Gastroesophageal sphincter (tissue), 3 donors: Measurements from ENCODE around the gene KIAA0930.

Experiments
- EP300 ChIP-seq: sonication (generic); formaldehyde crosslinking; IDR thresholded peaks from one replicate; pipeline ENCODE4 v1.6.1; 2017; ENCODE audit warnings: antibody characterized with exemption, mild to moderate bottlenecking
- POLR2A ChIP-seq, 2 donors: fragments of 450-650 bp; IDR thresholded peaks; one replicate each; pipeline ENCODE4 v1.6.1; 2017; ENCODE audit warnings: antibody characterized with exemption in 2 of 2, mild to moderate bottlenecking in 2 of 2, moderate library complexity in 1 of 2
- POLR2AphosphoS5 ChIP-seq: sonication (generic); formaldehyde crosslinking; IDR thresholded peaks from one replicate; pipeline ENCODE4 v1.6.1; 2017; ENCODE audit warnings: antibody characterized with exemption
- TF ChIP-seq, protein P1 (sequence below), 4 experiments: fragments of 200-600 bp in 2 of 4; fragments of 450-650 bp in 2 of 4; sonication (generic) in 1 of 4; IDR thresholded peaks; one replicate each; pipeline ENCODE4 v1.5.1; 2017 to 2019; ENCODE audit warnings: antibody characterized with exemption in 4 of 4, mild to moderate bottlenecking in 2 of 4, moderate library complexity in 2 of 4

DNA sequence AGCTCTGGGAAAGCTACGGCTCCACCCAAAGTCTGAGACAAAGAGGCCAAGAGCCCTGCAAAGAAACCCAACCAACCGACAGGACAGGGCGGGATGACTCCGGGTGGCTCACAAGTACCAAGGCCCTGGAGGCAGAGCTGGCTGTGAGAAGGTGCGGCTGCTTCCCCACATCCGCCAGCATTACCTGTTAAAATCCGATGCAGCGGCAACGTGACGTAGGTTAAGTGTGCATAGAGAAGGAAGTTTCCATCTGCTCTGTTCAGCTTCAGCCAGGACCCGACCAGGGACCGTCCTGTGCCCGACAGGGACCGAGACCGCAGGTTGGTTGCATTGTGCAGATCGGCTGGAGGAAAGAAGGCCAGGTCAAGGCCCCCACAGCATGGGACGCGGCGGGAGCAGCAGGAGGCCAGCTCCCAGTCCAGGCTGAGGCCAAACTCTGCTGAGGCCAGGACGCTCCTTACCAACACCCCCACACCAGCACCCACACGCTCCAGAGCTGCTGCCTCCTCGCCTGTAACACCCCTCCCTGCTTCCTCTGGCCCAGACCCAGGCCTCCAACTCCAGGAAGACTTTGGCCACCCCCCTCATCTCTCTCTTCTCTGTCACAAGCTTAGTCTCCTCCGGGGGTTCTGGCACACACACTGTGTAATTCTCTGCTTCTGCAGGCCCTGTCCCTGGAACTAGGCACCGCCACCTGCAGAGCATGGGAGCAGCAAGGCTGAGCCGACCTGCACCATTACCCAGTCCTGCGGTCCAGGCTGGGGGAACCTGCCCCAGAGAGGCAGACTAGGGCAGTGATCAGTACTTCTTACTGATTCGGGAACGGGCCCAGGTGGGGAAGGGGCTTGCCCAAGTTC is 42.9 kb downstream of the KIAA0930 start:
- TF ChIP-seq POLR2AphosphoS5 (no peak), EP300 (no peak), POLR2A (IDR thresholded peaks at IDR 0.05) (no peak)
- TF ChIP-seq, protein P1, sequence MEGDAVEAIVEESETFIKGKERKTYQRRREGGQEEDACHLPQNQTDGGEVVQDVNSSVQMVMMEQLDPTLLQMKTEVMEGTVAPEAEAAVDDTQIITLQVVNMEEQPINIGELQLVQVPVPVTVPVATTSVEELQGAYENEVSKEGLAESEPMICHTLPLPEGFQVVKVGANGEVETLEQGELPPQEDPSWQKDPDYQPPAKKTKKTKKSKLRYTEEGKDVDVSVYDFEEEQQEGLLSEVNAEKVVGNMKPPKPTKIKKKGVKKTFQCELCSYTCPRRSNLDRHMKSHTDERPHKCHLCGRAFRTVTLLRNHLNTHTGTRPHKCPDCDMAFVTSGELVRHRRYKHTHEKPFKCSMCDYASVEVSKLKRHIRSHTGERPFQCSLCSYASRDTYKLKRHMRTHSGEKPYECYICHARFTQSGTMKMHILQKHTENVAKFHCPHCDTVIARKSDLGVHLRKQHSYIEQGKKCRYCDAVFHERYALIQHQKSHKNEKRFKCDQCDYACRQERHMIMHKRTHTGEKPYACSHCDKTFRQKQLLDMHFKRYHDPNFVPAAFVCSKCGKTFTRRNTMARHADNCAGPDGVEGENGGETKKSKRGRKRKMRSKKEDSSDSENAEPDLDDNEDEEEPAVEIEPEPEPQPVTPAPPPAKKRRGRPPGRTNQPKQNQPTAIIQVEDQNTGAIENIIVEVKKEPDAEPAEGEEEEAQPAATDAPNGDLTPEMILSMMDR (IDR thresholded peaks at IDR 0.05): no peak
